ENCODE measurements around the gene KPNA3.
"Not testable (repeated sequence)": the region's sequence is repeated elsewhere in the genome, so short reads cannot be mapped to it uniquely, and the experiment has no call there.

The KPNA3 gene

GRCh38 chr13:49777746-49778614, 14.5 kb downstream of the KPNA3 start:
- no peaks in the 10 kb centered on the region for H3K27me3 ChIP-seq (ENCODE audit: control insufficient read depth, insufficient read depth, low read length)
- H3K4me3 ChIP-seq (ENCODE audit: low read length): no peak overlapping the region
- H3K4me1 ChIP-seq (ENCODE audit: control insufficient read depth, low read depth, low read length): peaks cover 4% of the 10 kb centered on the region
- H3K9ac ChIP-seq (ENCODE audit: low read length): no peak overlapping the region
- H3K36me3 ChIP-seq (ENCODE audit: control insufficient read depth, low read depth, low read length): no peaks in the 10 kb centered on the region
- H3K9me3 ChIP-seq (ENCODE audit: control insufficient read depth, low read depth, low read length): no peaks in the 10 kb centered on the region
- H3K27ac ChIP-seq (ENCODE audit: low read length): no peak overlapping the region

GRCh38 chr13:49776871-49777270, 15.6 kb downstream of the KPNA3 start:
- Histone ChIP-seq H3K36me3 (ENCODE audit: control insufficient read depth, low read depth, low read length) (no peaks in the 10 kb centered on the region), H3K9ac (ENCODE audit: low read length) (no peak overlapping the region)

GRCh38 chr13:49774376-49775005, 18.0 kb downstream of the KPNA3 start:
- no peak overlapping the region for H3K4me3 ChIP-seq (ENCODE audit: low read length)
- H3K9me3 ChIP-seq (ENCODE audit: control insufficient read depth, low read depth, low read length): no peaks in the 10 kb centered on the region
- H3K9ac ChIP-seq (ENCODE audit: low read length): no peak overlapping the region
- H3K27ac ChIP-seq (ENCODE audit: low read length): no peak overlapping the region
- H3K27me3 ChIP-seq (ENCODE audit: control insufficient read depth, insufficient read depth, low read length): no peaks in the 10 kb centered on the region
- no peaks in the 10 kb centered on the region for H3K36me3 ChIP-seq (ENCODE audit: control insufficient read depth, low read depth, low read length)
- H3K4me1 ChIP-seq (ENCODE audit: control insufficient read depth, low read depth, low read length): peaks cover 4% of the 10 kb centered on the region

More at GRCh38 chr13:49776871-49777270, 15.6 kb downstream of the KPNA3 start:
- peaks cover 4% of the 10 kb centered on the region for H3K4me1 ChIP-seq (ENCODE audit: control insufficient read depth, low read depth, low read length)
- no peaks in the 10 kb centered on the region for H3K9me3 ChIP-seq (ENCODE audit: control insufficient read depth, low read depth, low read length)
- no peak overlapping the region for H3K27ac ChIP-seq (ENCODE audit: low read length)
- no peaks in the 10 kb centered on the region for H3K27me3 ChIP-seq (ENCODE audit: control insufficient read depth, insufficient read depth, low read length)
- no peak overlapping the region for H3K4me3 ChIP-seq (ENCODE audit: low read length)

GRCh38 chr13:49772828-49773227, 19.7 kb downstream of the KPNA3 start:
- Histone ChIP-seq H3K4me3 (ENCODE audit: low read length) (no peak overlapping the region), H3K4me1 (ENCODE audit: control insufficient read depth, low read depth, low read length) (peaks cover 4% of the 10 kb centered on the region)

GRCh38 chr13:49761811-49762210, 30.7 kb downstream of the KPNA3 start:
- not testable (repeated sequence) for H3K27ac ChIP-seq (ENCODE audit: low read length); H3K4me3 ChIP-seq (ENCODE audit: low read length); H3K27me3 ChIP-seq (ENCODE audit: control insufficient read depth, insufficient read depth, low read length); H3K9me3 ChIP-seq (ENCODE audit: control insufficient read depth, low read depth, low read length); H3K4me1 ChIP-seq (ENCODE audit: control insufficient read depth, low read depth, low read length); H3K9ac ChIP-seq (ENCODE audit: low read length); H3K36me3 ChIP-seq (ENCODE audit: control insufficient read depth, low read depth, low read length)

More at GRCh38 chr13:49772828-49773227, 19.7 kb downstream of the KPNA3 start:
- Histone ChIP-seq H3K27ac (ENCODE audit: low read length) (no peak overlapping the region), H3K9ac (ENCODE audit: low read length) (no peak overlapping the region), H3K27me3 (ENCODE audit: control insufficient read depth, insufficient read depth, low read length) (no peaks in the 10 kb centered on the region), H3K36me3 (ENCODE audit: control insufficient read depth, low read depth, low read length) (no peaks in the 10 kb centered on the region), H3K9me3 (ENCODE audit: control insufficient read depth, low read depth, low read length) (no peaks in the 10 kb centered on the region)

GRCh38 chr13:49760558-49760957, 31.9 kb downstream of the KPNA3 start:
- Histone ChIP-seq H3K4me3 (ENCODE audit: low read length) (no peak overlapping the region), H3K27me3 (ENCODE audit: control insufficient read depth, insufficient read depth, low read length) (no peaks in the 10 kb centered on the region), H3K27ac (ENCODE audit: low read length) (no peak overlapping the region), H3K9me3 (ENCODE audit: control insufficient read depth, low read depth, low read length) (peaks cover 6% of the 10 kb centered on the region), H3K4me1 (ENCODE audit: control insufficient read depth, low read depth, low read length) (no peaks in the 10 kb centered on the region), H3K9ac (ENCODE audit: low read length) (no peak overlapping the region), H3K36me3 (ENCODE audit: control insufficient read depth, low read depth, low read length) (no peaks in the 10 kb centered on the region)

GRCh38 chr13:49759503-49759902, 33.0 kb downstream of the KPNA3 start:
- Histone ChIP-seq H3K4me1 (ENCODE audit: control insufficient read depth, low read depth, low read length) (no peaks in the 10 kb centered on the region), H3K9ac (ENCODE audit: low read length) (no peak overlapping the region), H3K9me3 (ENCODE audit: control insufficient read depth, low read depth, low read length) (peaks cover 6% of the 10 kb centered on the region), H3K36me3 (ENCODE audit: control insufficient read depth, low read depth, low read length) (no peaks in the 10 kb centered on the region), H3K27ac (ENCODE audit: low read length) (no peak overlapping the region), H3K4me3 (ENCODE audit: low read length) (no peak overlapping the region), H3K27me3 (ENCODE audit: control insufficient read depth, insufficient read depth, low read length) (no peaks in the 10 kb centered on the region)

GRCh38 chr13:49756263-49756662, 36.2 kb downstream of the KPNA3 start:
- Histone ChIP-seq H3K4me1 (ENCODE audit: control insufficient read depth, low read depth, low read length) (no peaks in the 10 kb centered on the region), H3K36me3 (ENCODE audit: control insufficient read depth, low read depth, low read length) (no peaks in the 10 kb centered on the region), H3K9me3 (ENCODE audit: control insufficient read depth, low read depth, low read length) (peaks cover 4% of the 10 kb centered on the region), H3K9ac (ENCODE audit: low read length) (no peak overlapping the region), H3K4me3 (ENCODE audit: low read length) (no peak overlapping the region), H3K27ac (ENCODE audit: low read length) (no peak overlapping the region), H3K27me3 (ENCODE audit: control insufficient read depth, insufficient read depth, low read length) (no peaks in the 10 kb centered on the region)

- no peaks in the 10 kb centered on the region for H3K36me3 ChIP-seq (ENCODE audit: control insufficient read depth, low read depth, low read length)
- no peaks in the 10 kb centered on the region for H3K27me3 ChIP-seq (ENCODE audit: control insufficient read depth, insufficient read depth, low read length)
- no peak overlapping the region for H3K4me3 ChIP-seq (ENCODE audit: low read length)
- H3K9ac ChIP-seq (ENCODE audit: low read length): no peak overlapping the region
- H3K4me1 ChIP-seq (ENCODE audit: control insufficient read depth, low read depth, low read length): no peaks in the 10 kb centered on the region
- H3K27ac ChIP-seq (ENCODE audit: low read length): no peak overlapping the region
- H3K9me3 ChIP-seq (ENCODE audit: control insufficient read depth, low read depth, low read length): no peaks in the 10 kb centered on the region
These were observed 38.3 kb downstream of the KPNA3 start for GRCh38 chr13:49754146-49754545.

GRCh38 chr13:49749848-49750247, 42.6 kb downstream of the KPNA3 start:
- H3K36me3 ChIP-seq (ENCODE audit: control insufficient read depth, low read depth, low read length): no peaks in the 10 kb centered on the region
- no peak overlapping the region for H3K27ac ChIP-seq (ENCODE audit: low read length)
- no peaks in the 10 kb centered on the region for H3K9me3 ChIP-seq (ENCODE audit: control insufficient read depth, low read depth, low read length)
- H3K27me3 ChIP-seq (ENCODE audit: control insufficient read depth, insufficient read depth, low read length): no peaks in the 10 kb centered on the region
- no peak overlapping the region for H3K9ac ChIP-seq (ENCODE audit: low read length)
- H3K4me3 ChIP-seq (ENCODE audit: low read length): no peak overlapping the region
- no peaks in the 10 kb centered on the region for H3K4me1 ChIP-seq (ENCODE audit: control insufficient read depth, low read depth, low read length)

- Histone ChIP-seq H3K9me3 (ENCODE audit: control insufficient read depth, low read depth, low read length) (no peaks in the 10 kb centered on the region), H3K27ac (ENCODE audit: low read length) (no peak overlapping the region), H3K9ac (ENCODE audit: low read length) (no peak overlapping the region)
These were observed 46.4 kb downstream of the KPNA3 start for GRCh38 chr13:49746111-49746510.

GRCh38 chr13:49740870-49741269, 51.6 kb downstream of the KPNA3 start:
- H3K36me3 ChIP-seq (ENCODE audit: control insufficient read depth, low read depth, low read length): peaks cover 10% of the 10 kb centered on the region

More at GRCh38 chr13:49746111-49746510, 46.4 kb downstream of the KPNA3 start:
- H3K4me3 ChIP-seq (ENCODE audit: low read length): no peak overlapping the region
- H3K36me3 ChIP-seq (ENCODE audit: control insufficient read depth, low read depth, low read length): peaks cover 6% of the 10 kb centered on the region
- H3K27me3 ChIP-seq (ENCODE audit: control insufficient read depth, insufficient read depth, low read length): no peaks in the 10 kb centered on the region
- no peaks in the 10 kb centered on the region for H3K4me1 ChIP-seq (ENCODE audit: control insufficient read depth, low read depth, low read length)

More at GRCh38 chr13:49740870-49741269, 51.6 kb downstream of the KPNA3 start:
- H3K27me3 ChIP-seq (ENCODE audit: control insufficient read depth, insufficient read depth, low read length): no peaks in the 10 kb centered on the region
- H3K4me3 ChIP-seq (ENCODE audit: low read length): no peak overlapping the region
- no peaks in the 10 kb centered on the region for H3K4me1 ChIP-seq (ENCODE audit: control insufficient read depth, low read depth, low read length)
- H3K9me3 ChIP-seq (ENCODE audit: control insufficient read depth, low read depth, low read length): no peaks in the 10 kb centered on the region
- H3K27ac ChIP-seq (ENCODE audit: low read length): no peak overlapping the region
- no peak overlapping the region for H3K9ac ChIP-seq (ENCODE audit: low read length)
